Gastroesophageal sphincter (tissue), 4 donors: ENCODE data around the gene ATP11A. TPM values are rescaled to one million over a fixed set of nuclear protein-coding genes. Genes with fewer than 3 reads are reported as not detected.

ENCODE experiments used
- ATAC-seq: fragments of 150-250 bp; one replicate; pipeline ENCODE4 v1.9.1; 2016; ENCODE audit warnings: mild to moderate bottlenecking, moderate library complexity
- H3K27ac ChIP-seq, 4 donors: fragments of 200-600 bp; sonication (generic) in 3 of 4; 1 replicate in 3 of 4; 2 replicates in 1 of 4; pipeline ENCODE4 v1.5.1; 2016 to 2019
- H3K27me3 ChIP-seq: fragments of 200-600 bp; sonication (generic); one replicate; pipeline ENCODE4 v1.5.1; 2019
- H3K36me3 ChIP-seq, 2 donors: fragments of 200-600 bp; sonication (generic); one replicate each; pipeline ENCODE4 v1.5.1; 2019; ENCODE audit warnings: control low read depth in 1 of 2
- H3K4me1 ChIP-seq, 3 donors: fragments of 200-600 bp; sonication (generic); 1 replicate in 2 of 3; 2 replicates in 1 of 3; pipeline ENCODE4 v1.5.1; 2016 to 2019; ENCODE audit warnings: control low read depth in 2 of 3
- H3K4me3 ChIP-seq, 2 donors: fragments of 200-600 bp; sonication (generic); one replicate each; pipeline ENCODE4 v1.5.1; 2019; ENCODE audit warnings: mild to moderate bottlenecking in 1 of 2, moderate library complexity in 1 of 2
- H3K9me3 ChIP-seq, 3 donors: fragments of 200-600 bp; sonication (generic); one replicate each; pipeline ENCODE4 v1.5.1; 2017 to 2019; ENCODE audit warnings: control low read depth in 2 of 3
- EP300 ChIP-seq: sonication (generic); formaldehyde crosslinking; IDR thresholded peaks from one replicate; pipeline ENCODE4 v1.6.1; 2017; ENCODE audit warnings: antibody characterized with exemption, mild to moderate bottlenecking
- POLR2A ChIP-seq, 2 donors: fragments of 450-650 bp; IDR thresholded peaks; one replicate each; pipeline ENCODE4 v1.6.1; 2017; ENCODE audit warnings: antibody characterized with exemption in 2 of 2, mild to moderate bottlenecking in 2 of 2, moderate library complexity in 1 of 2
- POLR2AphosphoS5 ChIP-seq: sonication (generic); formaldehyde crosslinking; IDR thresholded peaks from one replicate; pipeline ENCODE4 v1.6.1; 2017; ENCODE audit warnings: antibody characterized with exemption
- WGBS, 2 donors: methylation state at CpG; one replicate each; pipeline ENCODE4 v1.1.5; 2018; ENCODE audit warnings: low coverage in 1 of 2; 5-methylcytosine and 5-hydroxymethylcytosine counted together
- total RNA-seq, 4 donors: library from RNA; depleted of rRNA; stranded (reverse); fragments of >200 nt; gene quantifications; one replicate each; pipeline ENCODE4 v1.1.0, GENCODE V29; 2016
- TF ChIP-seq, protein P1 (sequence below), 4 experiments: fragments of 200-600 bp in 2 of 4; fragments of 450-650 bp in 2 of 4; sonication (generic) in 1 of 4; IDR thresholded peaks; one replicate each; pipeline ENCODE4 v1.5.1; 2017 to 2019; ENCODE audit warnings: antibody characterized with exemption in 4 of 4, mild to moderate bottlenecking in 2 of 4, moderate library complexity in 2 of 4

The ATP11A gene
- total RNA-seq, 4 donors from 2014 or later, result 12.9 to 21.7 (median 17.1) TPM

DNA sequence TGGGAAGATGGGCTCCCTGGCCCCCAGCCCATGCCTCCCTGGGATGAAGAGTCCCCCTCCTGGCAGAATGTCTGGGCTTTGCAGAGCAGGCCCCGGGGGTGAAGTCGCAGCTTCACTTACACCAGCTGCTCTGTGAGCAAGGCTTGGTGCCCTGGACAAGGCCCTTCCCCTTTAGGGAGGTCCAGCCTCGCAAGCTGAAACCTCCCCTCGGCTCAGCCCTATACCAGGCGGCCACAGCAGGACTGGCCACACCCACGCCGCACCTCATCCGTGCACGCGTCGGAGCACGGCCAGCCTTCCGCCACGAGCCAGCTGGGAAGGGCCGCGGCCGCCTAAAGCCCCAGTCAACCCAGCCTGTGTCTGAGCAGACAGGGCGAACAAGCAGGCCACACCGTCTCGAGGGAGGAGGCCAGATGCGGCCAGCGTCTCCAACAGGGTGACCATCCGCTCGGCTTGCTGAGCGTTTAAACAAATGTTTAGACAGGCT lies 196.0 kb downstream of the ATP11A start:
- H3K27ac ChIP-seq, result peak overlapping the region in 2 of 4 donors; percentile 60 to 69
- peak overlapping the region in 1 of 2 donors; percentile 25 for H3K4me3 ChIP-seq
- ATAC-seq, result peak; percentile 95
- peaks cover 0 to 10% (median 9%) of the 10 kb centered on the region in 3 donors for H3K4me1 ChIP-seq
- peaks cover 3% of the 10 kb centered on the region for H3K27me3 ChIP-seq
- 20% methylated on average over 4 of the region's 25 CpGs; no CpG with 5 or more reads in 1 of the 2 donors for WGBS, 2 donors
- no peaks in the 10 kb centered on the region for H3K9me3 ChIP-seq
- H3K36me3 ChIP-seq, result peaks cover 0 to 26% of the 10 kb centered on the region in 2 donors
- TF ChIP-seq POLR2A (IDR thresholded peaks at IDR 0.05), result no peak
- TF ChIP-seq POLR2AphosphoS5, result peak; percentile 59

DNA sequence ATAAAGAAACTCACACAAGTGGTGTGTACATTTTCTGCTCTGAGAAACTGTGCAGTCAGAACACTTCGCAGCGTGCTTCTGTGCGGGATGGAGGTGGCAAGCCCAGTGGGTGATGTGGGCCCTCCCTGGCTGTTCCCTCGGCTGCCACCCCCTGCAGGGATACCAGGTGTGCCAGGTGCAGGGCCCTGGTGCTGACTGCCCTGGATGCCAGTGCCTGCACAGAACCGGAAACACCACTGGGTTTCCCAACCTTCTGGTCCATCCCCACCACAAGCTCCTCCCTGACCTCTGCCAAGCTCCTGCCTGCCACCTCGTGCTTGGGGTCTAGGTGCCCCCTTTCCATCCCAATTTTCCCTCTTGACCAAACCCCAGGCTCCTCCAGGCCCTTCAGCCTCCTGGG lies 197.3 kb downstream of the ATP11A start:
- H3K36me3 ChIP-seq, result peaks cover 0 to 13% of the 10 kb centered on the region in 2 donors
- ATAC-seq, result no peak
- peaks cover 6% of the 10 kb centered on the region for H3K27me3 ChIP-seq
- H3K27ac ChIP-seq, result no peak overlapping the region
- no peak for TF ChIP-seq EP300
- no peak for TF ChIP-seq POLR2A (IDR thresholded peaks at IDR 0.05)
- TF ChIP-seq POLR2AphosphoS5, result no peak
- TF ChIP-seq, protein P1, sequence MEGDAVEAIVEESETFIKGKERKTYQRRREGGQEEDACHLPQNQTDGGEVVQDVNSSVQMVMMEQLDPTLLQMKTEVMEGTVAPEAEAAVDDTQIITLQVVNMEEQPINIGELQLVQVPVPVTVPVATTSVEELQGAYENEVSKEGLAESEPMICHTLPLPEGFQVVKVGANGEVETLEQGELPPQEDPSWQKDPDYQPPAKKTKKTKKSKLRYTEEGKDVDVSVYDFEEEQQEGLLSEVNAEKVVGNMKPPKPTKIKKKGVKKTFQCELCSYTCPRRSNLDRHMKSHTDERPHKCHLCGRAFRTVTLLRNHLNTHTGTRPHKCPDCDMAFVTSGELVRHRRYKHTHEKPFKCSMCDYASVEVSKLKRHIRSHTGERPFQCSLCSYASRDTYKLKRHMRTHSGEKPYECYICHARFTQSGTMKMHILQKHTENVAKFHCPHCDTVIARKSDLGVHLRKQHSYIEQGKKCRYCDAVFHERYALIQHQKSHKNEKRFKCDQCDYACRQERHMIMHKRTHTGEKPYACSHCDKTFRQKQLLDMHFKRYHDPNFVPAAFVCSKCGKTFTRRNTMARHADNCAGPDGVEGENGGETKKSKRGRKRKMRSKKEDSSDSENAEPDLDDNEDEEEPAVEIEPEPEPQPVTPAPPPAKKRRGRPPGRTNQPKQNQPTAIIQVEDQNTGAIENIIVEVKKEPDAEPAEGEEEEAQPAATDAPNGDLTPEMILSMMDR (IDR thresholded peaks at IDR 0.05), result no peak
- no peaks in the 10 kb centered on the region for H3K9me3 ChIP-seq
- peaks cover 0 to 10% (median 9%) of the 10 kb centered on the region in 3 donors for H3K4me1 ChIP-seq
- WGBS, 2 donors, result 81% methylated on average over 5 of the region's 6 CpGs; no CpG with 5 or more reads in 1 of the 2 donors
- H3K4me3 ChIP-seq, result no peak overlapping the region

DNA sequence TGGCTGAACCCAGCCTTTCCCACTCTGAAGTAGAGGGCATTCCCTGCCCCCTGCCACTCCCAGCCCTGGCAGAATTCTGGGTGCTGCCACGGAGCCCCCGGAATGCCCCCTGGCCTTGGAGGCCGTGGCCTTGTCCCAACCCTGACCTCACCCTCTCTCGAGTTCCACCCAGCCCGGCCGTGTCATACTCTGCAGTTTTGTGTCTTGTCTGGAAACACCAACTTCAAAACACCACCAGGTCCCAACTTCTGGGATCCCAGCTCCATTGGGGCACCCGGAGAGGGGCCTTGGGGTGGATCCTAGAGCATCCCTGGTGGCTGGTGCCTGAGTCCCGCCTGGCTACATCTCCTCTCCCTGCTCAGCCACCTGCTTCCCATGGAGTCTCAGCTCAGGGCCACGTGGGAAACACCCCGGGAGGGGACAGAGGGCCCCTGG lies 197.7 kb downstream of the ATP11A start:
- H3K27me3 ChIP-seq, result peaks cover 10% of the 10 kb centered on the region
- WGBS, 2 donors, result 67% methylated on average over 3 of the region's 10 CpGs; no CpG with 5 or more reads in 1 of the 2 donors
- ATAC-seq, result no peak

DNA sequence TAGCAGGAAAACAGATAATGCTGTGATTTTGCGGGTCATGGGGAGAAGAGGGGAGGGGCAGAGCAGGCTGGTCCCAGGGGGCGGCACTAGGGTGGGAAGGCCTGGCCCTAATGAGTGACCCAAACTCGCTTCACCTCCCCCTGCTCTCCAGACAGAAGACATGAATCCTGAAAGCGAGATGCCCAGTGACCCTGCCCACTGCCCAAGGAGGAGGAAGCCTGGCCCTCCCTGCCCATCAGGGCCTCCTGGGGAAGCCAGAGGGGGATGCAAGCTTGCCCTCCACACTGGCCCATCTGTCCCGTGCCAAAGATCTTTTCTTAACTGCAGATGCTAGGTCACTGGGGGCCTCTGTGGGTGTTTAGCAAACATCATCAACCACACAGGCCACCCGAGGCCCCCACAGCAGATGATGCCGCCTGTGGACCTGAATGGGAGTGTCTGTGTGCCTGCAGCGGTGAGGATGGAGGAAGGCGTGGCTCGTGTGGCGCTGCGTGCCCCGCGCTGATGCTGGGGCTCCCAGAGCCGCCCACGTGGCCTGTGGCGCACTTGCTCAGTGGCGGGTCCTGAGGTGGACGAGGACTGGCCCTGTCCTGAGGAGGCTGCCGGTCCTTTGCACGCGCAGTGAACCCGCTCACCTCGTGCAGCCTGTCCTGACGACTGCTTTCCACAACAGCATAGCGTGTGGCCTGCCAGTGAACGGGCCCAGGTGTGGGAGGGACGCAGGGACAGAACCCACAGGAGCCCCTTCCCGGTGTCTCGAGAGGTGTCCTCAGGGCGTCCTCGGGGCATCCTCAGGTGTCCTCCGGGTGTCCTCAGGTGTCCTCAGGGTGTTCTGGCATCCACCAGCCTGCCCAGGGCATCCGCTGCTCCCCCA lies 198.6 kb downstream of the ATP11A start:
- TF ChIP-seq EP300, result no peak
- WGBS, 2 donors, result no CpG with 5 or more reads among the region's 34 CpGs
- H3K27me3 ChIP-seq, result peaks cover 13% of the 10 kb centered on the region
- no peak for ATAC-seq
- H3K4me1 ChIP-seq, result peaks cover 0 to 14% (median 10%) of the 10 kb centered on the region in 3 donors
- no peak overlapping the region for H3K27ac ChIP-seq
- no peak overlapping the region for H3K4me3 ChIP-seq
- no peaks in the 10 kb centered on the region for H3K9me3 ChIP-seq
- H3K36me3 ChIP-seq, result peaks cover 0 to 2% of the 10 kb centered on the region in 2 donors

More for the DNA sequence above, 197.7 kb downstream of the ATP11A start:
- H3K9me3 ChIP-seq, result no peaks in the 10 kb centered on the region
- no peak overlapping the region for H3K27ac ChIP-seq
- peaks cover 0 to 10% (median 9%) of the 10 kb centered on the region in 3 donors for H3K4me1 ChIP-seq
- H3K36me3 ChIP-seq, result peaks cover 0 to 9% of the 10 kb centered on the region in 2 donors
- no peak overlapping the region for H3K4me3 ChIP-seq
- TF ChIP-seq POLR2AphosphoS5, result no peak
- no peak for TF ChIP-seq POLR2A (IDR thresholded peaks at IDR 0.05)
- no peak for TF ChIP-seq EP300
- TF ChIP-seq, protein P1 (IDR thresholded peaks at IDR 0.05), result no peak

DNA sequence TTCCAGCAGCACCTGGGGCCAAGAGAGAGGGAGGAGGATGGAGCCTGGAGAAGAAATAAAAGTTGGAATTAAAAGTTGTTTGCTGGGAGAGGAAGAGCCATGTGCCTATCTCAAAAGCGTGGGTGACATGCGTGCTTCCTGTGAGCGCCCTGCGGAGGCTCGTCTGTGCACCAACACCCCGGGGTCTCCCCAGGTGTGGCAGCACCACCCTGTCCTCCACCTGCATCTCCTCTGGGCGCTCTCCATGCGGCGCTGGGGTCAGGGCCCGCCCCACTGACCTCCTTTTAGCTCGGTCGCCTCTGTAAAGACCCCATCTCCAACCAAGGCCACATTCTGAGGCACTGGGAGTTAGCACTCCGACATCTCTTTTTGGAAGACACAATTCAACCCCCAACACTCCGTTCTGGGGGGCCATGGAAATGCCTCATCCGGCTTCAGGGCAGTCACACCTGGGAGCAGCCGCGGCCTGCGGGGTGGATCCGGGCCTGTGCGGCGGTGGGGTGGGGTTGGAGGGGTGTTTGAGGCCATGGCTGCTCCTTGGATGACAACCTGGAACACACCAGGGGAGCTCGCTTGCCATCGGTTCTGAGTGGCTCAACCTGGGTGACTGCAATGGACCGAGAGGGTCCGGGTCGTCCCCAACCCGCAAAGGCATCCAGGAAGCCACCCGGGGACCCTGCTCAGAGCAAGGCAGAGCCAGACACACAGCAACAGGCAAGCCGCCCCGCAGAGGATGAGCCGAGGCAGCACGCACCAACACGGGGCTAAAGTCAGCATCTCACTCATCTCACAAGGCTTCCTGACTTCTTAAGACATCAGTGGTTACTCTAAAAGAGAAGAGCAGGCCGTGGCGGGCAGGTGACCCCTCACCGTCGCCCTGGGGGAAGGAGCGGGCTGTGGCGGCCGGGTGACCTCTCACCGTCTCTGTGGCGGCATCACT lies 199.8 kb downstream of the ATP11A start:
- no peak for ATAC-seq
- Histone ChIP-seq H3K4me1 (peaks cover 0 to 26% (median 18%) of the 10 kb centered on the region in 3 donors), H3K36me3 (no peaks in the 10 kb centered on the region), H3K9me3 (no peaks in the 10 kb centered on the region), H3K4me3 (no peak overlapping the region), H3K27me3 (peaks cover 22% of the 10 kb centered on the region), H3K27ac (no peak overlapping the region)
- no peak for TF ChIP-seq POLR2A (IDR thresholded peaks at IDR 0.05)
- TF ChIP-seq POLR2AphosphoS5, result no peak
- TF ChIP-seq, protein P1 (IDR thresholded peaks at IDR 0.05), result no peak
- no peak for TF ChIP-seq EP300
- WGBS, 2 donors, result 87 to 94% methylated on average over 6 to 21 of the region's 42 CpGs
